ENCODE data around the gene TGM2.

TGM2 gene

DNA sequence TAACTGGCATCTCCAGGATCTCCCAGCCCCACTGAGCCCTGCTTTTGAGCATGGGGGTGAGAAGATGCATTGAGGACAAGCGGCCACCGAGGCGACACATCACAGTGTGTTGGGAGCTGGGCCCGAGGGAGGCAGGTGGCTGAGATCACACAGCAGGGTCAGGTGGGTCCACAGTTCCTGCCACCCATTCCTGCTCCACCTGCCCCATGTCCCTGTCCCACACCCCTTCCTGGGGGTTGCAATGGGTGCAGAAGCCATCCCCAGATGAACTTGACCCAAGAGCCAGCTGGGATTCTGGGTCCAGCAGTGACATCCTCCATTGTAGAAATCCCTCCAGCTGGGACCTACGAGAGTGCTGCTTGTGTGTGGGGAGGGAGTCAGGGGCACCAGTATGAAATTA is 1.0 kb downstream of the TGM2 start:
- Histone ChIP-seq H2AFZ (ENCODE audit: low read length) (no peak overlapping the region), H3K9me3 (replicated peaks; ENCODE audit: insufficient read depth, low read length) (no peaks in the 10 kb centered on the region), H3K9me2 (replicated peaks; ENCODE audit: insufficient read depth, low read length) (no peaks in the 10 kb centered on the region), H3K4me1 (ENCODE audit: low read length) (peaks cover 9% of the 10 kb centered on the region; the same call in 1 of the 2 replicates), H3K4me3 (ENCODE audit: low read length) (no peak overlapping the region), H3K4me2 (ENCODE audit: low read depth, low read length) (no peak overlapping the region), H3K27me3 (replicated peaks; ENCODE audit: insufficient read depth, low read length) (no peaks in the 10 kb centered on the region), H3K27ac (ENCODE audit: low read length) (no peak overlapping the region), H3F3A (ENCODE audit: insufficient read depth, low read length) (no peaks in the 10 kb centered on the region), H3K9ac (ENCODE audit: low read length) (no peak overlapping the region), H3K36me3 (replicated peaks; ENCODE audit: insufficient read depth, low read length) (no peaks in the 10 kb centered on the region), H4K20me1 (ENCODE audit: insufficient read depth, low read length) (no peaks in the 10 kb centered on the region), H3K79me2 (ENCODE audit: low read length) (no peaks in the 10 kb centered on the region)
- TF ChIP-seq, protein P1, sequence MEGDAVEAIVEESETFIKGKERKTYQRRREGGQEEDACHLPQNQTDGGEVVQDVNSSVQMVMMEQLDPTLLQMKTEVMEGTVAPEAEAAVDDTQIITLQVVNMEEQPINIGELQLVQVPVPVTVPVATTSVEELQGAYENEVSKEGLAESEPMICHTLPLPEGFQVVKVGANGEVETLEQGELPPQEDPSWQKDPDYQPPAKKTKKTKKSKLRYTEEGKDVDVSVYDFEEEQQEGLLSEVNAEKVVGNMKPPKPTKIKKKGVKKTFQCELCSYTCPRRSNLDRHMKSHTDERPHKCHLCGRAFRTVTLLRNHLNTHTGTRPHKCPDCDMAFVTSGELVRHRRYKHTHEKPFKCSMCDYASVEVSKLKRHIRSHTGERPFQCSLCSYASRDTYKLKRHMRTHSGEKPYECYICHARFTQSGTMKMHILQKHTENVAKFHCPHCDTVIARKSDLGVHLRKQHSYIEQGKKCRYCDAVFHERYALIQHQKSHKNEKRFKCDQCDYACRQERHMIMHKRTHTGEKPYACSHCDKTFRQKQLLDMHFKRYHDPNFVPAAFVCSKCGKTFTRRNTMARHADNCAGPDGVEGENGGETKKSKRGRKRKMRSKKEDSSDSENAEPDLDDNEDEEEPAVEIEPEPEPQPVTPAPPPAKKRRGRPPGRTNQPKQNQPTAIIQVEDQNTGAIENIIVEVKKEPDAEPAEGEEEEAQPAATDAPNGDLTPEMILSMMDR (IDR thresholded peaks at IDR 0.05; ENCODE audit: low read length), result no peak
- no peak for TF ChIP-seq EZH2phosphoT487 (IDR thresholded peaks at IDR 0.05; ENCODE audit: low read length)
- no peak for TF ChIP-seq EZH2 (optimal IDR thresholded peaks at IDR 0.05; ENCODE audit: low read depth, low read length)
- DNase-seq, result no peak

DNA sequence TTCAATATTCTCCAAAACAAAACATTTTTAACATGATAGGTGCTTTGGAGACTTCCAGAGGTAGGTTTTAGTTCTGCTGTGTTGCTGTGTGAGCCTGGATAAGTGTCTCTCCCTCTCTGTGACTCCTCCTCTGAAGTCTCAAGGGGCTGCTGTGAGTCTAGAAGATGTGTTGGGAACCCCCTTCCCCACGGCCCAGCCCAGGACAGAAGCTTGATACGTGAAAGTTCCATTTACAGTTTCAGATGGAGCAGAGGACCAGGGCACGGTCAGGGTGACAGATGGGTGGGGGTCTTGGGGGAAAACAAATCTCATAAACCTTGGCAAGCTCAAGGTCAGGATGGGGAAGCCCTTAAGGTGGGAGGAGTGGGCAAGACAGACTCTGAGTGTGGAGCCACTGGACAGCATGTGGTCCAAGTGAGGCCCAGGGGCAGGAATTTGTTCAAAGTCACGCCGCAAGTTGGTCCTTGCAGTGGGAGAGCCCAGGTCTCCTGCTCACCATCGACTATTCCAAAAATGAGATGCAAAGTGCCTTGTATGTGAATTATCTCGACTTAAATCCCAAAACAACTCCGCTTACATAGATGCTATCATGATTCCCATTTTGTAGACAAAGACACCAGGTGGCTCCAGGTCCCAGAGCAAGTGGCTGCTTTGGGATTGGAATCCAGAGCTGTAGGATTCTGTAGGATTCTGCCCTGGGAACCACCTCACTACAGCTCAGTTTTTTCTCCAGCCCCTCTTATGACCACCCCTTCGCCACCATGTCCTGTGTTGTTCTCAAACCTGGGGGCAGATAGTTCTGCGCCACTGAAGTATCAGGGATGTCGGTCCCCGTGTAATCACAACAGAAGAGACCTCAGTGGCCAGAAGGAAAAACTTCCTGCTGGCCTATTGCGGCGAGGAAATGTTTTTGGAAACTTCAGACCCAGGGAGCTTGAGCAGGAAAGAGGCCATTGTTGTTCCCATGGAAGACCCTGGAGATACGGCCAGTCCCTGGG is 1.9 kb downstream of the TGM2 start:
- peaks cover 5% of the 10 kb centered on the region; the same call in 1 of the 2 replicates for H3K4me1 ChIP-seq (ENCODE audit: low read length)
- H3K4me3 ChIP-seq (ENCODE audit: low read length), result no peak overlapping the region
- H2AFZ ChIP-seq (ENCODE audit: low read length), result no peak overlapping the region
- no peak overlapping the region for H3K9ac ChIP-seq (ENCODE audit: low read length)
- no peak overlapping the region for H3K27ac ChIP-seq (ENCODE audit: low read length)
- no peak overlapping the region for H3K4me2 ChIP-seq (ENCODE audit: low read depth, low read length)
- TF ChIP-seq EZH2phosphoT487 (IDR thresholded peaks at IDR 0.05; ENCODE audit: low read length) (no peak), EZH2 (optimal IDR thresholded peaks at IDR 0.05; ENCODE audit: low read depth, low read length) (no peak)
- TF ChIP-seq, protein P1 (IDR thresholded peaks at IDR 0.05; ENCODE audit: low read length), result no peak
- no peaks in the 10 kb centered on the region for H3K27me3 ChIP-seq (replicated peaks; ENCODE audit: insufficient read depth, low read length)
- H3K36me3 ChIP-seq (replicated peaks; ENCODE audit: insufficient read depth, low read length), result no peaks in the 10 kb centered on the region
- no peak for DNase-seq
- H3K9me2 ChIP-seq (replicated peaks; ENCODE audit: insufficient read depth, low read length), result no peaks in the 10 kb centered on the region
- H3K79me2 ChIP-seq (ENCODE audit: low read length), result no peaks in the 10 kb centered on the region
- no peaks in the 10 kb centered on the region for H3K9me3 ChIP-seq (replicated peaks; ENCODE audit: insufficient read depth, low read length)
- H4K20me1 ChIP-seq (ENCODE audit: insufficient read depth, low read length), result no peaks in the 10 kb centered on the region
- no peaks in the 10 kb centered on the region for H3F3A ChIP-seq (ENCODE audit: insufficient read depth, low read length)

DNA sequence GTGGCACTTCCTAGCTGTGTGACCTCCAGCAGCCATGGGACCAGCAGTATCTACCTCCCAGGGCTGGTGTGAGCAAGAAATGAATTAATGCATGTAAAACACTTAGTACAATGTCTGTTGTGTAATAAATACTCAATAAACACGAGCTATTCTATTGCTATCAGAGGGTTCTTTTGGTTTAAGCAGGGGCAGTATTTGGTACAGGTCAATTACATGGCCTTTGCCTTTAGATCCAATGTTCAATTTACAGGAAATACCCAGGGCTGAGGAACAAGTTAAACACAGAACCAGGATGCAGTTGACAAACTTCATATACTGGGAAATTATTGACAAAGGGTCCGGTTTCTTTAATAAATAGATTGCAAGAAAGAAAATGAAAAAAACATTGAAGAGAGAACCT is 2.9 kb downstream of the TGM2 start:
- H2AFZ ChIP-seq (ENCODE audit: low read length), result no peak overlapping the region
- no peaks in the 10 kb centered on the region for H3K36me3 ChIP-seq (replicated peaks; ENCODE audit: insufficient read depth, low read length)
- no peak for TF ChIP-seq EZH2 (optimal IDR thresholded peaks at IDR 0.05; ENCODE audit: low read depth, low read length)
- TF ChIP-seq EZH2phosphoT487 (IDR thresholded peaks at IDR 0.05; ENCODE audit: low read length), result no peak
- TF ChIP-seq, protein P1 (IDR thresholded peaks at IDR 0.05; ENCODE audit: low read length), result no peak
- no peaks in the 10 kb centered on the region for H4K20me1 ChIP-seq (ENCODE audit: insufficient read depth, low read length)
- H3K9me2 ChIP-seq (replicated peaks; ENCODE audit: insufficient read depth, low read length), result no peaks in the 10 kb centered on the region
- H3K27me3 ChIP-seq (replicated peaks; ENCODE audit: insufficient read depth, low read length), result no peaks in the 10 kb centered on the region
- no peak for DNase-seq
- H3K9ac ChIP-seq (ENCODE audit: low read length), result no peak overlapping the region
- no peak overlapping the region for H3K4me2 ChIP-seq (ENCODE audit: low read depth, low read length)
- no peak overlapping the region for H3K27ac ChIP-seq (ENCODE audit: low read length)
- no peaks in the 10 kb centered on the region for H3K79me2 ChIP-seq (ENCODE audit: low read length)
- peaks cover 5% of the 10 kb centered on the region; the same call in 1 of the 2 replicates for H3K4me1 ChIP-seq (ENCODE audit: low read length)
- H3K9me3 ChIP-seq (replicated peaks; ENCODE audit: insufficient read depth, low read length), result no peaks in the 10 kb centered on the region
- H3K4me3 ChIP-seq (ENCODE audit: low read length), result no peak overlapping the region
- H3F3A ChIP-seq (ENCODE audit: insufficient read depth, low read length), result no peaks in the 10 kb centered on the region
